SK-N-SH (cell line): ENCODE data around the gene PSMD6. TPM values are rescaled to one million over a fixed set of nuclear protein-coding genes. Genes with fewer than 3 reads are reported as not detected.
A peak's percentile ranks its signal among the peaks of the same experiment; 100 is the strongest.

Experiments used
- CTCF ChIA-PET: fragments of 300-600, 350-600 bp; formaldehyde crosslinking; extraction: SDS; loops from one replicate; lab custom pipeline; 2021; lab: Yijun Ruan, JAX
- POLR2A ChIA-PET: fragments of 350-600 bp; sonication (Branson Sonifier 250); formaldehyde crosslinking; extraction: SDS; loops from one replicate; lab custom pipeline; 2020; ENCODE audit warnings: antibody characterized with exemption, inconsistent platforms; lab: Yijun Ruan, JAX
- DNase-seq: peaks from one replicate; pipeline ENCODE4 v3.0.0; 2012
- H2AFZ ChIP-seq: fragments of 200-600 bp; sonication (generic); 2 replicates; pipeline ENCODE4 v1.8.1; 2016; ENCODE audit warnings: antibody characterized with exemption, mild to moderate bottlenecking, low read depth
- H3F3A ChIP-seq: fragments of 200-600 bp; sonication (generic); replicated peaks from 2 replicates; pipeline ENCODE3; 2016; ENCODE audit warnings: antibody characterized with exemption, mild to moderate bottlenecking; ENCODE audit not compliant: insufficient read depth
- H3K27ac ChIP-seq, 2 experiments: fragments of 200-500 bp in 1 of 2; fragments of 200-600 bp in 1 of 2; sonication (Bioruptor generic) in 1 of 2; sonication (generic), shearing (Covaris generic) in 1 of 2; 2 replicates each; pipeline versions ENCODE4 v1.5.1 to v1.6.1; 2014 to 2016; ENCODE audit warnings: low read depth in 2 of 2, inconsistent platforms in 1 of 2, low read length in 1 of 2, mild to moderate bottlenecking in 1 of 2, mixed read lengths in 1 of 2
- H3K27me3 ChIP-seq: fragments of 200-600 bp; sonication (generic), shearing (Covaris generic); 2 replicates; pipeline ENCODE4 v1.6.1; 2016; ENCODE audit warnings: mixed run types; ENCODE audit not compliant: insufficient read depth
- H3K36me3 ChIP-seq, 2 experiments: fragments of 200-500 bp in 1 of 2; fragments of 200-600 bp in 1 of 2; sonication (Bioruptor generic) in 1 of 2; sonication (generic) in 1 of 2; replicated peaks in 1 of 2; 2 replicates each; pipeline versions ENCODE3 to v1.5.1; 2014 to 2016; ENCODE audit warnings: low read length in 1 of 2, mild to moderate bottlenecking in 1 of 2; ENCODE audit not compliant: insufficient read depth in 2 of 2, control insufficient read depth in 1 of 2
- H3K4me1 ChIP-seq, 2 experiments: fragments of 200-500 bp in 1 of 2; fragments of 200-600 bp in 1 of 2; sonication (Bioruptor generic) in 1 of 2; sonication (generic), shearing (Covaris generic) in 1 of 2; 2 replicates each; pipeline versions ENCODE4 v1.5.1 to v1.6.1; 2014 to 2016; ENCODE audit warnings: low read depth in 1 of 2, low read length in 1 of 2, mixed run types in 1 of 2; ENCODE audit not compliant: insufficient read depth in 2 of 2, control insufficient read depth in 1 of 2
- H3K4me2 ChIP-seq: fragments of 200-600 bp; sonication (generic), shearing (Covaris generic); 2 replicates; pipeline ENCODE4 v1.6.1; 2017; ENCODE audit warnings: mixed run types
- H3K4me3 ChIP-seq, 2 experiments: fragments of 200-500 bp in 1 of 2; fragments of 200-600 bp in 1 of 2; sonication (Bioruptor generic) in 1 of 2; sonication (generic), shearing (Covaris generic) in 1 of 2; 2 replicates each; pipeline versions ENCODE4 v1.5.1 to v1.8.1; 2014 to 2016; ENCODE audit warnings: low read depth in 2 of 2, inconsistent platforms in 1 of 2, low read length in 1 of 2, mild to moderate bottlenecking in 1 of 2, mixed read lengths in 1 of 2, moderate library complexity in 1 of 2
- H3K79me2 ChIP-seq: fragments of 200-600 bp; sonication (generic); 2 replicates; pipeline ENCODE4 v1.8.1; 2017; ENCODE audit warnings: mild to moderate bottlenecking; ENCODE audit not compliant: insufficient read depth
- H3K9ac ChIP-seq: fragments of 200-600 bp; sonication (generic); 2 replicates; pipeline ENCODE4 v1.6.1; 2017; ENCODE audit warnings: mixed run types
- H3K9me2 ChIP-seq: fragments of 200-600 bp; sonication (generic); 2 replicates; pipeline ENCODE4 v1.6.1; 2017; ENCODE audit warnings: mixed run types
- H3K9me3 ChIP-seq: fragments of 200-600 bp; sonication (generic); 2 replicates; pipeline ENCODE4 v1.6.1; 2017; ENCODE audit warnings: mixed run types, mild to moderate bottlenecking, moderate library complexity
- H4K20me1 ChIP-seq: fragments of 200-600 bp; sonication (generic); 2 replicates; pipeline ENCODE4 v1.6.1; 2017; ENCODE audit warnings: mild to moderate bottlenecking, mixed run types; ENCODE audit not compliant: insufficient read depth
- CTCF ChIP-seq: fragments of 200-600 bp; sonication (generic); IDR thresholded peaks from 2 replicates; pipeline ENCODE4 v1.6.1; 2017; ENCODE audit warnings: antibody characterized with exemption, mild to moderate bottlenecking, moderate library complexity
- ELF1 ChIP-seq: IDR thresholded peaks from 2 replicates; pipeline ENCODE4 v1.4.0; 2012
- EP300 ChIP-seq, 2 experiments: IDR thresholded peaks; 2 replicates each; pipeline versions ENCODE4 v1.4.0 to v1.6.1; 2012; ENCODE audit warnings: borderline replicate concordance in 1 of 2, low read depth in 1 of 2, low read length in 1 of 2
- FOSL2 ChIP-seq: IDR thresholded peaks from 2 replicates; pipeline ENCODE4 v1.4.0; 2012; ENCODE audit warnings: low read depth, mild to moderate bottlenecking, moderate library complexity, borderline replicate concordance
- FOXM1 ChIP-seq: IDR thresholded peaks from 2 replicates; pipeline ENCODE4 v1.4.0; 2012; ENCODE audit warnings: low read depth, mild to moderate bottlenecking
- GABPA ChIP-seq: IDR thresholded peaks from 2 replicates; pipeline ENCODE4 v1.4.0; 2012; ENCODE audit warnings: low read depth, mild to moderate bottlenecking
- GATA2 ChIP-seq: sonication (generic); formaldehyde crosslinking; IDR thresholded peaks from 2 replicates; pipeline ENCODE4 v1.5.0; 2020; ENCODE audit warnings: mild to moderate bottlenecking, missing genetic modification reagents
- JUND ChIP-seq: IDR thresholded peaks from 2 replicates; pipeline ENCODE4 v1.4.0; 2012
- MEF2A ChIP-seq: IDR thresholded peaks from 2 replicates; pipeline ENCODE4 v1.4.0; 2012; ENCODE audit warnings: low read depth, borderline replicate concordance
- MXI1 ChIP-seq: IDR thresholded peaks from 2 replicates; pipeline ENCODE4 v1.6.1; 2012; ENCODE audit warnings: mild to moderate bottlenecking, low read depth, low read length, improper control_type of control experiment
- POLR2AphosphoS5 ChIP-seq: IDR thresholded peaks from 2 replicates; pipeline ENCODE4 v1.6.1; 2012; ENCODE audit warnings: low read depth, low read length
- RAD21 ChIP-seq: IDR thresholded peaks from 2 replicates; pipeline ENCODE4 v1.6.1; 2012; ENCODE audit warnings: mild to moderate bottlenecking, low read length
- REST ChIP-seq: IDR thresholded peaks from 2 replicates; pipeline ENCODE4 v1.6.1; 2012; ENCODE audit warnings: mild to moderate bottlenecking, low read depth, low read length, moderate library complexity
- RFX5 ChIP-seq: IDR thresholded peaks from 2 replicates; pipeline ENCODE4 v1.6.1; 2012; ENCODE audit warnings: mild to moderate bottlenecking, improper control_type of control experiment, low read length
- SIN3A ChIP-seq: IDR thresholded peaks from 2 replicates; pipeline ENCODE4 v1.6.1; 2012; ENCODE audit warnings: low read depth, mild to moderate bottlenecking, low read length, moderate library complexity, borderline replicate concordance
- SMC3 ChIP-seq: IDR thresholded peaks from 2 replicates; pipeline ENCODE4 v1.6.1; 2012; ENCODE audit warnings: low read depth, low read length, improper control_type of control experiment
- TAF1 ChIP-seq: IDR thresholded peaks from 2 replicates; pipeline ENCODE4 v1.6.1; 2012; ENCODE audit warnings: low read depth, mild to moderate bottlenecking, low read length, moderate library complexity, borderline replicate concordance
- TEAD4 ChIP-seq: IDR thresholded peaks from 2 replicates; pipeline ENCODE4 v1.4.0; 2012; ENCODE audit warnings: mild to moderate bottlenecking, borderline replicate concordance; ENCODE audit not compliant: insufficient read depth
- USF1 ChIP-seq: IDR thresholded peaks from 2 replicates; pipeline ENCODE4 v1.4.0; 2012; ENCODE audit warnings: low read depth, borderline replicate concordance
- USF2 ChIP-seq: fragments of 150-350 bp; IDR thresholded peaks from 2 replicates; pipeline ENCODE4 v1.6.1; 2017; ENCODE audit warnings: antibody characterized with exemption, low read length, low read depth, borderline replicate concordance
- ZBTB33 ChIP-seq: IDR thresholded peaks from 2 replicates; pipeline ENCODE4 v1.4.0; 2012; ENCODE audit warnings: low read depth, borderline replicate concordance
- WGBS: methylation state at CpG from one replicate; pipeline ENCODE4 v1.1.6; 2017; ENCODE audit warnings: low lambda C conversion rate; 5-methylcytosine and 5-hydroxymethylcytosine counted together
- polyA plus RNA-seq, 3 experiments: library from polyadenylated mRNA; depleted of rRNA; stranded (reverse); fragments of >200 nt; gene quantifications; 2 replicates each; pipeline ENCODE4 v1.2.3, GENCODE V29; 2012

The PSMD6 gene
- polyA plus RNA-seq, 1 of the 3 experiments (the other 2 are of a cell fraction) = 90.3 TPM

- TF ChIP-seq ZBTB33 = no peak
Measured at GRCh38 chr3:63995086-63995485, 28.2 kb downstream of the PSMD6 start (continued).

GRCh38 chr3:63993653-63994079, 29.6 kb downstream of the PSMD6 start:
- POLR2A ChIA-PET = no interaction called here
- TF ChIP-seq TEAD4 = no peak
- no peak for TF ChIP-seq POLR2AphosphoS5
- TF ChIP-seq GATA2 (CRISPR knock-in tag) = no peak
- no peak for TF ChIP-seq MEF2A
- no peak for TF ChIP-seq MXI1
- no peak for TF ChIP-seq SIN3A
- TF ChIP-seq EP300 (IDR thresholded peaks at IDR 0.05; ENCODE audit: borderline replicate concordance in 1 of 2, low read depth in 1 of 2, low read length in 1 of 2) = no peak
- TF ChIP-seq RFX5 = peak; percentile 37; the same call in 1 of the 2 replicates
- TF ChIP-seq FOXM1 = no peak
- TF ChIP-seq SMC3 = peak; percentile 96
- TF ChIP-seq USF2 = no peak
- TF ChIP-seq GABPA = no peak
- TF ChIP-seq RAD21 = peak; percentile 90
- no peak for TF ChIP-seq REST
- no peak for TF ChIP-seq USF1
- TF ChIP-seq JUND = no peak
- peak; percentile 90 for TF ChIP-seq CTCF
- no peak for TF ChIP-seq FOSL2
- TF ChIP-seq ELF1 = no peak
- TF ChIP-seq TAF1 = no peak

More at GRCh38 chr3:63993653-63994079, 29.6 kb downstream of the PSMD6 start:
- no peaks in the 10 kb centered on the region for H4K20me1 ChIP-seq
- CTCF ChIA-PET = interaction anchor here (0.6 to 8.5 kb wide), 34 partner anchors 8 to 687 kb away, joined by 3 to 118 read pairs (median 5); partner anchors contain the start of genes PSMD6 and SCAANT1
- peak; percentile 82 for DNase-seq
- no peak overlapping the region for H3K9ac ChIP-seq
- H3K9me3 ChIP-seq = no peaks in the 10 kb centered on the region
- H3K4me2 ChIP-seq = no peak overlapping the region
- no peak overlapping the region for H3K27ac ChIP-seq
- no peaks in the 10 kb centered on the region for H3K27me3 ChIP-seq
- no peak overlapping the region for H2AFZ ChIP-seq
- WGBS = 48% methylated on average over 3 of the region's 3 CpGs
- no peak overlapping the region; a peak in 1 of 4 replicates for H3K4me3 ChIP-seq
- no peaks in the 10 kb centered on the region for H3F3A ChIP-seq
- H3K4me1 ChIP-seq = no peaks in the 10 kb centered on the region
- no peaks in the 10 kb centered on the region for H3K9me2 ChIP-seq
- no peaks in the 10 kb centered on the region for H3K79me2 ChIP-seq
- H3K36me3 ChIP-seq = peaks cover 38 to 80% of the 10 kb centered on the region in 2 experiments
